SW 1271 (cell line): ENCODE results near the gene TMEM255B.
A peak's percentile ranks its signal among the peaks of the same experiment; 100 is the strongest.
"Not testable (repeated sequence)": the region's sequence is repeated elsewhere in the genome, so short reads cannot be mapped to it uniquely, and the experiment has no call there.

Source experiments
- DNase-seq, 2 experiments: peaks; one replicate each; lab custom pipeline; 2025; lab: John Stamatoyannopoulos, UW

The TMEM255B gene

DNA sequence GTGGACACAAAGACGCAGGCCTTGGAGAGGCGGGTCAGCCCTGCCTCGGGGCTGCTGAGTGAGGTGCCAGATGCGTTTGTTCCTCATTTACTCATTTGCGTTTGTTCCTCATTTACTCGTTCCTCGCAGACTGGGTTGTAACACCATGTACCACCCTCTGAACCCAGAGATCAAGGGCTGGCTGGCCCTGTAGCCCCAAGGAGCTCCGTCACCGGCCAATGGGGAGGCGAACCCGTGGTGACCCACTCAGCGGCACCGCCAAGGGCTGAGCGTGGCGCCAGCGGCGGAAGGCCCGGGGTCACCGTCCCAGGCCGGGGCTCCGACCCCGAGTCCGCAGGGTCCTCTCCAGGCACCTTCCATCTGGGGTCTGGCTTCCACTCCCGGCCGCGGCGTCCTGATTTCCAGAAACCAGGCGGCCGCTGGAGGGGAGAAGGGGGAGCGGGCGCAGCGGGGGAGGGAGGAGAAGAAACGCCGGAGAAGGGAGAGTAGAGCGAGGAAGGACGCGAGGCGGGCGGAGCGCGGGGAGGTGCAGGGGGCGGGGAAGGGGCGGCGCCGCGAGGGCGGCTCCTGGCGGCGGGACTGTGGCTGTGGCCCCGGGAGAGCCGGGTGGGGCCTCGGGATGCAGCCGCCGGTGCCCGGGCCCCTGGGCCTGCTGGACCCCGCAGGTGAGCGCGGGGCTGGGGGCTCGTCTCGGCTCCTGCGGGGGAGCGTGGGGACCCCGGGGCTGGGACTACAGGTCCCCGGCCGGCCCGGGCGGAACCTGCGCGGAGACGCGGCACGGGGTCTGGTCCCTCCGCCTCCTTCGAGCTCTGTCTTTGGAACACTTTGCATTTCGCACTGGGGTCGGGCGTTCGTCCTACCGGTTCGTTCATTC is at the start of gene TMEM255B:
Gene TMEM255B, plus strand, starts transcription at position 576 of the 874 bp plus-strand sequence. Its CDS starts 44 bp downstream, at position 620.
- DNase-seq = peak in 1 of 2 experiments; percentile 2

DNA sequence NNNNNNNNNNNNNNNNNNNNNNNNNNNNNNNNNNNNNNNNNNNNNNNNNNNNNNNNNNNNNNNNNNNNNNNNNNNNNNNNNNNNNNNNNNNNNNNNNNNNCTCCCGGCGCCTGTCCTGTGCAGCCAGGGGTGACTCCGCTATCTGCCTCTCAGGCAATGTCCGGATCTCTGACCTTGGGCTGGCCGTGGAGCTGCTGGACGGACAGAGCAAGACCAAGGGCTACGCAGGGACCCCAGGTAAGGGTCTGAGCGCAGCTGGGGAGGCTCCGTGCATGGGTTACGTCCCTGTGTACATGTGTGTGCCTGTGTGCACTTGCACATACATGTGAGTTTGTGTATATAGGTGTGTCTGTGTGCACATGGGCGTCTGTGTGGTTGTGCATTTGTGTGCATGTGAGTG is 36.1 kb upstream of the TMEM255B start:
- DNase-seq = no peak

DNA sequence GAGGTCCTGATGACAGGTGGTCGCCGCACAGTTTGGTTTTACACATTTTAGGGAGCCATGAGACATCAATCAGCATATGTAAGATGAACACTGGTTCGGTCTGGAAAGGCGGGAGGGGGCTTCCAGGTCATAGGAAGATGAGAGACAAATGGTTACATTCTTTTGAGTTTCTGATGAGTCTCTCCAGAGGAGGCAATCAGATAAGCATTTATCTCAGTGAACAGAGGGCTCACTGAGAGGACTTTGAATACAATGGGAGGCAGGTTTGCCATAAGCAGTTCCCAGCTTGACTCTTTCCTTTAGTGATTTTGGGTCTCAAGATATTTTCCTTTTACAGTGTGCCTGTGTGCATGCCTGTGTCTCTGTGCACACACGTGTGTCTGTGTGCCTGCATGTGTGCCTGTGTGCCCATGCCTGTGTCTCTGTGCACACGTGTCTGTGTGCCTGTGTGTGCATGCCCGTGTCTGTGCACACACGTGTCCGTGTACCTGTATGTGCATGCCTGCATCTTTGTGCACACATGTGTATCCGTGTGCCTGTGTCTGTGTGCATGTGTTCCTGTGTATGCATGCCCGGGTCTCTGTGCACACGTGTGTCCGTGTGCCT is 35.5 kb upstream of the TMEM255B start:
- DNase-seq = no peak

DNA sequence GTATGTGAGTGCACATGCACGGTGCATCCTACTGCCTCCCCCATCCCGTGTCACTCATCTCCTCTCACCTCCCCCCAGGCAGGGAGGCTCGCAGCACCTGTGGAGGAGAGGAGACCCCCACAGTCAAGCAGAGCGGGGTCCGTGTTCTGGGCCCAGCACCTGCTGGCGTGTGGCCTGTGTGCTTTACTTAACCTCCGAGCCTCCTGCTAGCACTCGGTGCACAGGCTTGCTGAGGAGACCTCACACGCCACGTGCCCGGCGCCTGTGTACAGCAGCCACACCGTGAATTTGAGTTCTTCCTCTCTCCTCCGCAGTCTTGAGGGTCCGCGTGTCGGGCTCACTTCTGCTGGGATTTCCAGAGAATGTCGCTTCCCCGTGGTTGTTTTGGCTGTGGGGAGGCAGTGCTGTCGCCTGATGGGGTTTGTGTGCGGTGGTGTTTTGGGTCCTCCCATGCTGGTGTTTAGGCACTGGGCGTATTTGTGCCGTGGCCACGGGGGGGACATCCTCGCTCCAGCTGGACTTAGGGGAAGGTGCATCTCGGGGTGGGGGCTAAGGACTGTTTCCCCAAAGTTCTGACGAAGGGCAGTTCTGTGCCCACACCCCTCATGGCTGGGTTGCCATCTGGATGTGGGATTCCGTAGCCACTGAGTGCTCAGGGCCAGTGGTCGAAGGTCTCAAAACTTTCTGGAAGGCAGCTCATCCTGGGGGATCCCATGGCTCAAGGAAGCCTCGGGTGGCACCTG is 34.8 kb upstream of the TMEM255B start:
- DNase-seq = no peak

DNA sequence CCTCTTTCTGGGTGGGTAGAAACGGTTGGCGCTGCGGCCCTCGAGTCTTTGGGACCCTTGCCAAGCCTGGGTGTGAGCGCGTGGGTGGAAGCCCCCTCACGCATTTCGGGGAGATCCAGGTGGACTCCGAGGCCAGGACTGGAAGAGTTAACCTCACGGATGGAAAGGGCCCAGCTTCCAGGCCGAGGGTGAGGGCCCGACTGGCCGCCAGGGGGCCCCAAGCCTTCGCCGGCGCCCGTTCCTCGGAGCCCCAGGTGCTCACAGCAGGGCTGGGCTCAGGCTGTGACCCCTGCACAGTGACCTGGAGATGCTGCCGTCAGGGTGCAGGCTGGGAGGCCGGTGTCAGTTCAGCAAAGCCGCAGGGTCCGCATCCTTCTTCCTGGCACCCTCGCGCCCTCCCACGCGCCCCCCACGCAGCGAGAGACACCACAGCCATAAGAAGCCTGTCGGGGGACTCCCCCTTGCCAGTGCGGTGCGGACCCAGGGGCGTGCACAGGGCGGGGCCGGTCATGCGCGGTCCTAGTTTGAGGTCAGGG is 34.2 kb upstream of the TMEM255B start:
- DNase-seq = peak in 1 of 2 experiments; percentile 1

DNA sequence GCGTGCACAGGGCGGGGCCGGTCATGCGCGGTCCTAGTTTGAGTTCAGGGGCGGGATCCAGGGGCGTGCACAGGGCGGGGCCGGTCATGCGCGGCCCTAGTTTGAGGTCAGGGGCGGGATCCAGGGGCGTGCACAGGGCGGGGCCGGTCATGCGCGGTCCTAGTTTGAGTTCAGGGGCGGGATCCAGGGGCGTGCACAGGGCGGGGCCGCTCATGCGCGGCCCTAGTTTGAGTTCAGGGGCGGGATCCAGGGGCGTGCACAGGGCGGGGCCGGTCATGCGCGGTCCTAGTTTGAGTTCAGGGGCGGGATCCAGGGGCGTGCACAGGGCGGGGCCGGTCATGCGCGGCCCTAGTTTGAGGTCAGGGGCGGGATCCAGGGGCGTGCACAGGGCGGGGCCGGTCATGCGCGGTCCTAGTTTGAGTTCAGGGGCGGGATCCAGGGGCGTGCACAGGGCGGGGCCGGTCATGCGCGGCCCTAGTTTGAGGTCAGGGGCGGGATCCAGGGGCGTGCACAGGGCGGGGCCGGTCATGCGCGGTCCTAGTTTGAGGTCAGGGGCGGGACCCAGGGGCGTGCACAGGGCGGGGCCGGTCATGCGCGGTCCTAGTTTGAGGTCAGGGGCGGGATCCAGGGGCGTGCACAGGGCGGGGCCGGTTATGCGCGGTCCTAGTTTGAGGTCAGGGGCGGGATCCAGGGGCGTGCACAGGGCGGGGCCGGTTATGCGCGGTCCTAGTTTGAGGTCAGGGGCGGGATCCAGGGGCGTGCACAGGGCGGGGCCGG is 33.5 kb upstream of the TMEM255B start:
- not testable (repeated sequence) for DNase-seq

DNA sequence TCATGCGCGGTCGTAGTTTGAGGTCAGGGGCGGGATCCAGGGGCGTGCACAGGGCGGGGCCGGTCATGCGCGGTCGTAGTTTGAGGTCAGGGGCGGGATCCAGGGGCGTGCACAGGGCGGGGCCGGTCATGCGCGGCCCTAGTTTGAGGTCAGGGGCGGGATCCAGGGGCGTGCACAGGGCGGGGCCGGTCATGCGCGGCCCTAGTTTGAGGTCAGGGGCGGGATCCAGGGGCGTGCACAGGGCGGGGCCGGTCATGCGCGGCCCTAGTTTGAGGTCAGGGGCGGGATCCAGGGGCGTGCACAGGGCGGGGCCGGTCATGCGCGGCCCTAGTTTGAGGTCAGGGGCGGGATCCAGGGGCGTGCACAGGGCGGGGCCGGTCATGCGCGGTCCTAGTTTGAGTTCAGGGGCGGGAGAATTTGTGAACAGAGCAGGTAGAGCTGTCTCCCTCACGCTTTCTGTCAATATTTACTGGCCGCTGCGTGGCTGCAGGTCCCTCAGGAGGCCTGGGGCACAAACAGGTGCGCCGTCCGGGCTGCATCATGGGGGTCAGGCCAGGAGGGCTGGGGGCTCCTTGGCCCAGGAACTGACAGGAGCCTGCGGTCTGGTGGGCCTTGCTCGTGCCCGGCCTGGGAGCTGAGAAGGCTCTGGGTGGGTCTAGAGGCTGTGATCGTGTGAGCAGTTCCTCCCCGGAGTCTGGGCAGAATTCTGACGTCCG is 32.8 kb upstream of the TMEM255B start:
- DNase-seq = not testable (repeated sequence)

DNA sequence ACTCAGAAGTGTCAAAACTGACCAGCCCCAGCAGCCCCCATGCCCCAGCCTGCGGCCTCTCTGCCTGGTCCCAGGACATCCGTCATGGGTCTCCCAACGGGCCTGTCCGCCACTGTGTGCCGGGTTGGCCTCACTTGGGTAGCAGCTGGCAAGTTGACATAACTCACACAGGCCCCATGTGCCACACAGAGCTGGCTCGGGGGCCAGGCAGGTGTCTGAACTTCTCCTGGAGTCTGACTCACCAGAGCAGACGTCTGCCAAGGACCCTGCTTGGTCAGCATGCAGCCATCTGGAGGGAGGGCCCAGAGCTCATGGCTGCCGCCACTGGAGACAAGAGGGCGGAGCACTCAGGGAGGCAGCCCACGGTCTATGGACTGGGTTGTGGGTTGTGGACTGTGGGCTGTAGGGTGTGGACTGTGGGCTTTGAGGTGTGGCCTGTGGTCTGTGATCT is 32.0 kb upstream of the TMEM255B start:
- no peak for DNase-seq

DNA sequence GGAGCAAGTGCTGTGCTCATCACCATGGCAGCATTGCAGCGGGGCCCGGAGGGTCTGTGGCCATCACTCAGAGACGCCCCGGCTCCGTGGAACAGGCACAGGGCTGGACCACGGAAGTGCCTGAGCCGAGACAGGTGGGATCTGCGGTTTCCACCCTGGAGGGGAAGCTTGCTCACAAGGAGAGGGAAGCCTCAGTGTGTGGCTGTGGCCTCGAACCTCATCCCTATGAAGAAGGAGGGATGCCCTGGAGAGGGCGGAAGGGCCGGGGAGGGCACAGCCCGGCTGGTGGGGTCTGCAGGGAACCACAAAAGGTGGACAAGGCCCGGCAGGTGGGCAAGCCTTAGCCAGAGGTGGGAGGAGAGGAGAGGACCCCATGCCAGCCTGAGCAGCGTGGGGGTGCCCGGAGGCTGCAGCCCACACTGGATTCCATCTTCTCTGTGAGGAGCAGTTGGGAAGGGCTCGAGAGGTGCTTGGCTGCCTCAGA is 30.4 kb upstream of the TMEM255B start:
- DNase-seq = no peak

DNA sequence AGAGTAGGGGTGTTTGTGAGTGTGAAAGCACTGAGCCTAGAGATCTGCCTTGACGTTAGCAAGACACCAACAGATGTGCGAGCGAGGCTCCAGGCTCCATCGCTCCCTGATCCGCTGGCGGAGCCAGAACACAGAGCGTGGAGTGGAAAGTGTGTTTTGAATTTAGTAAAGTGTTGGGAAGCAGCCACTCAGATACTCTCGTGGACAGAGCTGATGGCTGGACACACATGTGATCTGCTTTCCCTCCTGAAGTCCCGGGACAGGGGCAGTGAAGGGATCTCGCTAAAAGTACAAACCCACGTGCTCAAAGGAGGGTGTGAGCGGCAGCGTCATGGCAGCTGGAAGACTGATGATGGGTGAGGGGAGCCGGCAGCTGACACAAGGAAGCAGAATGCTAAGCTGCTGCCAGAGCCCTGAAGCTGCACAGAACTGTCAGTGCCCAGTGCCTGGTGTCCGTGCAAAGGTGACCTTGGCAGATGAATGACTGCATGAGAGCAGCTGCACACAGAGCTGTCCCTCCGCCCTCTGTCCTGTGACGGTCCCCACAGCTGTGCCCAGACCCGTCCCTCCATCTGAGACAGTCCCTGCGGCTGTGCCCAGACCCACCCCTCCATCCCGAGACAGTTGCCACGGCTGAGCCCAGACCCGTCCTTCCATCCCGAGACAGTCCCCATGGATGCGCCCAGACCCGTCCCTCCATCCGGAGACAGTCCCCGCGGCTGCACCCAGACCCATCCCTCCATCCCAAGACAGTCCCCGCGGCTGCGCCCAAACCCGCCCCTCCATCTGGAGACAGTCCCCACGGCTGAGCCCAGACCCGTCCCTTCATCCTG is 29.6 kb upstream of the TMEM255B start:
- no peak for DNase-seq

DNA sequence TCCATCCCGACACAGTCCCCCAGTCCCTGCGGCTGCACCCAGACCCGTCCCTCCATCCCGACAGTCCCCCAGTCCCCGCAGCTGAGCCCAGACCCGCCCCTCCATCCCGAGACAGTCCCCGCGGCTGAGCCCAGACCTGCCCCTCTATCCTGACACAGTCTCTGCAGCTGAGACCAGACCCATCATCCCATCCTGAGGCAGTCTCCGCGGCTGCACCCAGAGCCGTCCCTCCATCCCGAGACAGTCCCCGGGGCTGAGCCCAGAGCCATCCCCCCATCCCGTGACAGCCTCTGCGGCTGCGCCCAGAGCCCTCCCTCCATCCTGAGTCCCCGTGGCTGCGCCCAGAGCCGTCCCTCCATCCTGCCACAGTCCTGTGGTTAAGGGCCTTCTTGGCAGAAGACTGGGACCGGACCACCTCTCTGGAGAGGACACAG is 28.8 kb upstream of the TMEM255B start:
- no peak for DNase-seq

DNA sequence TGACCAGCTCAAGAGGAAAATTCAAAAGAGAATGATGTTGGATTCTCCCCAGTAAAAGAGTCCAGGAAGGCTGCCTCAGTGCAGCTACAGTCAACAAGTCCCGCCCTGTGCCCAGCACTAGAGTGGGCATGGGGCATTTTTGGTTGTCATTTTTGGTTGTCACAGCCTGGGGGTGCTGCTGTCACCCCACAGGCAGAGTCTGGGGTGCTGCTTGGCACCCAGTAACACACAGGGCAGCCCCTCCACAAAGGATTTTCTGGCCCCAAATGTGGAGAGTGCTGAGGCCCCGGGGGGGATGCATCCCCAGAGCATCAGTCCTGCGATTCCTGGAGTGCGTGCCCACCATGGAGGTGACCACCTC is 28.2 kb upstream of the TMEM255B start:
- no peak for DNase-seq

DNA sequence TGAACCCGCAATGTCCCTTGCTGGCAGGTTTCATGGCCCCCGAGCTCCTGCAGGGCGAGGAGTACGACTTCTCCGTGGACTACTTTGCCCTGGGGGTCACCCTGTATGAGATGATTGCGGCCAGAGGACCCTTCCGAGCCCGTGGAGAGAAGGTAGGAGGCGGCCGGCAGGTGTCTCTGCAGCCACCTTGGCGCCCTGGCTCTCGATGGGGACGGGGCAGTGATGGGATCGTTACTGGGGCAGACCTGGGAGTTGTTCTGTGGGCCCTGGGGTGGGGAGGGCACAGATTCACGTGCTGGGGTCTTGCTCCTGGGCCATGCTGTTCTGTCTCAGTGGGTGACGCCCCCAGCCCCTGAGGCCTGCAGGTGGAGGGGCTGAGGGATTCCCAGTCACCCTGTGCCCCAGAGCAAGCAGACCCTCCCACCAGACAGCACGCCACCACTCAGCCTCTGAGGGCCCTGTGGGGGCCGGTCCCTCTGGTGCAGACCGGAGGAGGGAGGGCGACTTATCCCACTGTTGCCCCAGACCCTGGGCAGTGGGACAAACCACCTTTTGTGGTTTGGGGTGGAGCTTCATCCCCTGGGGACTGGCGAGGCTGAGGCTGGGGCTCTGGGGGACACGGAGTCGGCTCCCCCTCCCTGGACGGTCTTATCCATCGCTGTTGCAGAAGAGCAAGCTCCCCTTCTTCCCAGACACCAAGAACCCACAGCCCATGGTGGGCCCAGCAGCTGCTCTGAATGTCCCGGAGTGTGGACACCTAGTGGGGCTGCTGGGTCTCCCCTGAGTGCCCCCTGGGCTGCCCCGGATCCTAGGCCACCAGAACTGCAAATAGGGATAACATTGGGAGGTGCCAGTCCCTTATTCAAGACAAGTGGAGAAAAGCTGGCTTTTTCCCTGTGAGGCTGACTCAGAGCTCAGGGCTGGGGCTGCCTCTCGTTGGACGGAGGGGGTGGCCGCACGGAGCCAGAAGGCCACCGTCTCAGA is 27.5 kb upstream of the TMEM255B start:
- no peak for DNase-seq

DNA sequence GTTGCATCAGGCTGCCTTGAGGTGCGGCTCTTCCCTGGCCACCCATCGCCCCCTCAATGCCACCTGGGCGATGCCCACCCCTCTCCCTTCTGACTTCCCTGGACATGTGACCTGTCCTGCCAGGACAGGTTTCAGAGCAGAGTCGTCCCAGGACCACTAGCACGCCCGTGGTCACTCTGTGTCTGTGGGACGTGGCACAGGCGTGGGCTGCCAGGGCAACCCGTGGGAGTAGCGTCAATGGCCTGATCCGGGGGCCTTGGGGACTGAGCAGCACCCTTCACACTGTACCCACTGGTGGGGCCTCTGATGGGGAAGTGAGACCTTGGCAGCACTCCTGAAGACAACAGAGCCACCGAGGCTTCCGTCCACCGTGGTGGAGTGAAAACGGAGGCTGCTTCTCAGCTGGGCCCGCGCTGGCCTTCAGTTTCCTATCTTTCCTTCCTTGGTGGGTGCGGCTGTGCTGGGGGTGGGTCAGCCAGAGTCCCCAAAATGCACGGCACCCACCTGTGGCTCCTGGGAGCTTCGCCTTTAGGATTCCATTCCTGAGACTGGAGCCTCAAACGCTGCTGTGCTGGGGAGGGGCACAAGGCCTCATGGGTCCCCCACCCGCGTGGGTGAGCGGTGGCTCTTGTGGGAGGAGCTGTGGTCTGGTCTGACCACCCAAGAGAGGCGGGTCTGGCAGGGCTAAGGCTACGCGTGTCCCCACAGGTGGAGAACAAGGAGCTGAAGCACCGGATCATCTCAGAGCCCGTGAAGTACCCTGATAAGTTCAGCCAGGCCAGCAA is 26.7 kb upstream of the TMEM255B start:
- DNase-seq = no peak

DNA sequence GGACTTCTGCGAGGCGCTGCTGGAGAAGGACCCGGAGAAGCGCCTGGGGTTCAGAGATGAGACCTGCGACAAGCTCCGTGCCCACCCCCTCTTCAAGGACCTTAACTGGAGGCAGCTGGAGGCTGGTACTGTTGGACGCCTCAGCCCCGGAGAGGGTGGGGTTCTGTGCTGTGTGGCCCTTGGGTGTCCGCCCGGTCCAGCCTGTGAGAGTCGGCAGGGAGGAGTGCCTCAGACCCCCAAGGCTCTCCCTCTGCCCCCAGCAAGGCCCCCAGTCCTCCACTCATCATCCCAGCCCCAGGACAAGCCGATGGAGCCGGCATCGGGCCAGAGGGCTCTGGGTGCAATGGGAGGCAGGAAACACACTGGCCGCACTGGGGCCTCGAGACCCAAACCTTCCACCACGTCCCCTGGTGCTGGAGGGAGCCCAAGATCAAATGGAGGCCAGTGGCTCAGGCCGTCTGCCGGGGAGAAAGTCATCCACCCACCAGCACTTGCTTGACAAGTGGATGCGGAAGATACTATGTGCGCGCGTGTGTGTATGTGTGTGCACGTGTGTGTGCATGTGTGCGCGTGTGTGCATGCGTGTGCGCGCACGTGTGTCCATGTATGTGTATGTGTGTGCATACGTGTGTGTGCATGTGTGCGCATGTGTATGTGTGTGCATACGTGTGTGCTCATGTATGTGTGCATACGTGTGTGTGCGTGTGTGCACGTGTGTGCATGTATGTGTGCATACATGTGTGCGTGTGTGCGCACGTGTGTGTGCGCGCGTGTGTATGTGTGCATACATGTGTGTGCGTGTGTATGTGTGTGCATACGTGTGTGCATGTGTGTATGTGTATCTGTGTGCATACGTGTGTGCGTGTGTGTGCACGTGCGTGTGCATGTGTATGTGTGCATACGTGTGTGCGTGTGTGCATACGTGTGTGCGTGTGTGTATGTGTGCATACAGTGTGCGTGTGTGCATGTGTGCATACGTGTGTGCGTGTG is 25.8 kb upstream of the TMEM255B start:
- DNase-seq = no peak

DNA sequence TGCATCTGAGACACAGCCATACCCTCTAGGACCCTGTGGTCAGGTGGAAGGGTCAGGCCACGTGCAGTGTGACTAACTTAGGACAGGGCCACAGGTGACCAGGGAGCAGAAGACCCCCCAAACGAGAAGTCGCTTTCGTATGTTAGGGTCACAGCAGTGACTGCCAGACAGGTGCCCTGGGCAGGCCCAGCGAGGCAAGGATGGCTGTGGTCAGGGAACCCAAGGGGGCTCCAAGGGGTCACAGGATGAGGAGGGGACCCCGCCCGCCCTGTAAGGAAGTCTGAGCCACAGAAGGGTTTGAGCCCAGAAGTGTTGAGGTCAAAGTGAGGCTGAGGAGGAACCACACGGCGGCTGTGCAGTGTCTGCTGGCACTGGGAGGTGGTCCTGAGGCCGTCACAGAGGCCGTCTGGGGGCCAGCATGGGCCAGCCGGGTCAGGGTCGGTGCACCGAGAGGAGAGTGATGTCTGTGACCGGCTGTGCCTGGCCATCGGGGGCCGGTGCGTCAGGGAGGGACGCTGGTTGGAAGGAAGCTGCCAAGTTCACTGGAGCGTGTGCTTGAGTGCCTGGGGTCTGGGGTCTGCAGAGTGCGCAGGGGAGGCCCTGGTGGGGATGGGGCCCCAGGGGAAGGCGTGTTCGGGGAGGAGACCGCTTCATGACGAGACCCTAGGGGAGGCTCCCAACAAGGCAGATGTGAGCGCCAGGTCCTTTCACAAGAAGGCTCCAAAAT is 24.8 kb upstream of the TMEM255B start:
- no peak for DNase-seq
